GM19452 (cell line): ENCODE measurements around the gene GLMN.

Experiments
- ATAC-seq: cut with Tn5 transposase; IDR thresholded peaks from one replicate; pipeline ENCODE4 v1.9.1; 2021; ENCODE audit not compliant: unreplicated experiment

GLMN gene, protein sequence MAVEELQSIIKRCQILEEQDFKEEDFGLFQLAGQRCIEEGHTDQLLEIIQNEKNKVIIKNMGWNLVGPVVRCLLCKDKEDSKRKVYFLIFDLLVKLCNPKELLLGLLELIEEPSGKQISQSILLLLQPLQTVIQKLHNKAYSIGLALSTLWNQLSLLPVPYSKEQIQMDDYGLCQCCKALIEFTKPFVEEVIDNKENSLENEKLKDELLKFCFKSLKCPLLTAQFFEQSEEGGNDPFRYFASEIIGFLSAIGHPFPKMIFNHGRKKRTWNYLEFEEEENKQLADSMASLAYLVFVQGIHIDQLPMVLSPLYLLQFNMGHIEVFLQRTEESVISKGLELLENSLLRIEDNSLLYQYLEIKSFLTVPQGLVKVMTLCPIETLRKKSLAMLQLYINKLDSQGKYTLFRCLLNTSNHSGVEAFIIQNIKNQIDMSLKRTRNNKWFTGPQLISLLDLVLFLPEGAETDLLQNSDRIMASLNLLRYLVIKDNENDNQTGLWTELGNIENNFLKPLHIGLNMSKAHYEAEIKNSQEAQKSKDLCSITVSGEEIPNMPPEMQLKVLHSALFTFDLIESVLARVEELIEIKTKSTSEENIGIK

DNA sequence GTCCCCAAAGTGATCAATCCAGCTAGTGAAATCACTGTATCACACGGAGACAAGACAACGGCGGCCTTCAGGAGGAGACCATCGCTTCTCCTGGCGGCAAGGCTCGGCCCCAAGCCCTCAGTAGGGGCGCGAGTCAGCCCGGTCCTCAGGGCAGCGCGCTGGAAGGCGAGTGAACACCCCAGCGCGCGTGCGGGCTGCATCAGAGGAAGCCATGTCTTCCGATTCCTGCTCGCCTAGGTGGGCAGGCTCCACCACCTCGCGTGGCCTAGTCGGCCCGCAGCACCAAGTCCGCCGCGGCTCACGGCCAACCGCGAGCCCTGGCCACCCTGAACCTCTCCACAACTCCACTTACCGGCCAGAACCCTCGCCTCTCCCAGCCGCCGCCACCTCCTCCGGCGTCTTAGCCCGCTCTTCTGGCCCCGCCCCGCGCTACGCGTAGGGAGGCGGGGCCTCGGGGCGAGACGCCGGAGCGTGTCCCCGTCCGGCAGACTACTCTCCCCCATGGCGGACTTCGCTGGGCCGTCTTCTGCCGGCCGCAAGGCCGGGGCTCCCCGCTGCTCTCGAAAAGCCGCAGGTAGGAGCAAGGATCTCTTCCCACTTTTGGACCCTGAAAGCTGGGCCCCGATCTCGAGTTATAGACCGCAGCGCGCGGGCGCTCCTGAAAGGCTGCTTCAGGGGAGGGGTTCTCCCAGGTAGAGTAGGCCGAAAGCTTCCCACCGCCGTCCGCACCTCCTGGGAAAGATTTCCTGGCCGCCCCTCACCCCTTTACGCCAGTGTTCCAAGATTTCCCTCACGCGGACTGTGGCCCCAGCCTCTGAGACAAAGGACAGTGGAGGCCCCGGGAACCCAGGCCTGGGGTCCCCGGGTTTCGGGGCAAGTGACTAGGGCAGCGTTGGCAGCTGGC lies at the start of gene GLMN, which contains the start of gene RPAP2:
Gene GLMN, minus strand, starts transcription at position 415 of the 904 bp plus-strand sequence. CDS start 988 bp downstream, outside the sequence.
Gene RPAP2, plus strand, starts transcription at position 487 of the 904 bp plus-strand sequence. Its CDS starts 15 bp downstream, at position 502.
- ATAC-seq, result peak; percentile 99

DNA sequence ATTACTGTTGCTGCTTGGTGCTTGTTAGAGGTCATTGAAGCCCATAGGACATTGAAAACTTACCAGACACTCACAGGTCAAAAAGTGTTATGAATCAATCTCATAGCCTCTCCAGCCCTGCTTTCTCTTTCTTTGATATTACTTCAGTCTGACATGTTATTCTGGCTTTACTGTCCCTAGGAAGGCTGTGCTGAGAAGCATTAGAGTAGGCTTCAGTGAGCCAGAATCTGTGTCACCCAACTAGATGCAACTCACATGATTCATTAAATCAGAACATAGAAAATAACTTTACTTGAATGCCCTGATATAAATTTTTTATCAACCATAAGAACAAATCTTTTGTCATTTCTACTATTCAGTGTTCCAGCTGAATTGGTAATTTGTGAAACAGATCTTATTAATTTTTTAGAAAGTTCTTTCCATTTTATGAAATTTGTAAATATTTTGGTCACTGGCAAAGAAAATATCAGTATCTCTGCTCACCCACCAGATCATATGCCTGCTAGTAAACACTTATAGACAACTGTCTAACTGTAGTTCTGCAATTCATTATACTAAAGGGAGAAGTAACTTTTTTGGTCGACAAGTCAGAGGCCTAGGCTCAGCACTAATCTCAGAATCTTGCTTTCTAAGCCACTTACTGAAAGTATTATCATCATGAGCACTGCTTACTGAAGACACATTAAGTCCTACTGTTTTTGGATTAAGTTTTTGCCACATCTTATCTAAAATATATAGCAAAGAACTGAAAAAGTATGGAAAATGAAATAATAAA lies 48.3 kb upstream of the GLMN start:
- no peak for ATAC-seq

DNA sequence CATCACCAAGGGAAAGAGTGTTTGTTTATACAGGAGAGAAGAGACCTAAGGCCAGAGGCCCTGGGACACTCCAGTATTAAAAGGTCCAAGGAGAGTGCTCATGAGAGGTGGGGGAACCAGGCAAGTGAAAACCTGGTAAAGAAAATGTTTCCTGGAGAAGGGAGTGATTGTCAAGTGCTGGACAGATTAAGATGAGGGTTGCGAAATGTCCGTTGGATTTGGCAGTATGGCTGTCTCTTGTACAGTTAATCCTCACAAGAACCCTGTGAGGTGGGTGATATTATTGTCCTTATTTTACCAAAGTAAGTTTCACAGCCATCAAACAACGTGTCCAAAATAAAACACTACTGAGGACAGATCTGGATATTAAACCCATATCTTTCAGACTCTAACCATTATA lies 44.3 kb upstream of the GLMN start:
- ATAC-seq, result no peak

DNA sequence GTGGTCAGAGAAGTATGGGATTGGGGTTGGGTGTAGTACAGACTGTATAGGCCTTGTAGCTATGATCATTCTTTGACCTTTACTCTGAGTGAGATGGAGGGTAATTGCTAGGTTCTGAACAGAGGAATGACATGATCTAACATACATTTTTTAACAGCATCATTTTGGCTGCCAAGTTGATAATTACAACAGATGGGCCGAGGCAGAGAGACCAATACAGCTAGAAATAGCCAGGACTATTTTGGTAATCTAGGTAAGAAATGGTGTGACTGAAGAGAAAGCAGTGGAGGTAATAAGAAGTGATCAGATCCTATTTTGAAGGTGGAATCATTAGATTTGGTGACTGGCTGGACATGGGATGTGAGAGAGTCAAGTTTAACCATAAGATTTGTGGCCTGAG lies 43.6 kb upstream of the GLMN start:
- ATAC-seq, result no peak

DNA sequence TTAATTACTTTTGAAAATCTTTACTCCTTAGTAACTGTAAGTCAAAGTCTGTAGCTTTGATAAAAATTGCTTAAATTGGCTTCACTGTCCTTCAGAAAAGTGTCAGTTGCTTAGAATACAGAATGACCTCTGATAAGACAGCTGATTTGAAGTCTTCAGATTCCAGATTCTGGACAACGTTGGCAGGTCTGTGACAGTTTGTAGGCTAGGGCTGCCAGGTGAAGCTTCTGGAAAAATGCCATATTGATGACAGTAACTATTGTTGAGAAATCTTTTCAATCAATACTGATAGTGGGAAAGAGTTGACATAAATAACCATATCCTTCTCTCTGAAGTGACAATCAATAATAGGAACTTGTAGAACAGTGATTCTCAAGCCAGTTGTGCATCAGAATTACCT lies 41.4 kb upstream of the GLMN start:
- ATAC-seq, result no peak

DNA sequence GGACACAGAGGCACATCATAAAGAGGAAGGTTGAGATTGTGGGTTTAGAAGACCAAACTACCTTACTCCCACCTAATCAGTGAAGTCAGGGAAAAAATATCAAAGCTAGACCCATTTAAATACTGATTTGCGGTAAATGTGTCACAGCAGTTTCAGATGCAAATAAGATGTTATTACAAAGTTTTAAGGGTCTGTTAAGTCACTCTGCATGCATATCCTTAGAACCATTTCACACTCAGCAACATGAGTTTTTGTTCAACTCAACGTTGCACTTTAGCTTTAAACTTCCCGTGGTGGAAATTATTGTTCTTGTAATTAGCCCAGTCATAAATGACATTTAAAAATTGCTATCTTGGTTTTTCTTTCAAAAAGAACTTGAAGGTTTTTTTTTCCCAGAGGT lies 34.9 kb upstream of the GLMN start:
- ATAC-seq, result no peak

DNA sequence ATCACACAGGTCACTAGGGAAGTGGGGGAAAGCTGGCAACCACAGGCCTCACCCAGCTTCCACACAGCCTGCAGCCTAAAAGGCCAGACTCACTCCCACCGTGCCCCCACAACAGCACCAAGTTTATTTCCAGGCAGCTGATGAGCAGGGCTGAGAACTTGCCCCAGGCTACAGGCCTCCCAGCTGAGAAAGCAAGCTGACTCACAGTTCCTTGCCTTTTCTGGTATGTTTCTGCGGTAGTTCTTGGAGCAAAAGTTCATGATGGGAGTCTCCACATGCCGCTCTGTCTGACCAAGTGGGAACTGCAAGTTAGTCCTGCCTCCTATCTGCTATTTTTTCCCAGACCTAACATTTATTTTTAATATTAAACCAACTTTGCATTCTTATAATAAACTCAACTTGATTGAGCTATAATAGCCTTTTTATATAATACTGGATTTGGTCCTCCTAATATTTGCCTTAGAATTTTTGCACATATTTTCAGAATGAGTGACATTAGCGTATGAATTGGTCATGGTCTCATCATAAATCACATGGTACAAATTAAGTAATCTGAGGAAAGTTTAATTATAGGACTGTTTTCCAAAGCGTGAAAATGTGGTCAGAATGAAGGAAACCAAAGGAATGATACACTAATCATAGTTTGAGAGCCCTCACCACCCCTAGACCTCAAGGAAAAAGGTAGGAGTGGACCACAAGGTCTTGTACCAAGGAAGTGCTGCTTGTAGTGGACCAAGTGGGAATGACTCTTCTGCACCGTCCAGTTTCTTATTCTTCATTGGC lies 30.8 kb upstream of the GLMN start:
- ATAC-seq, result no peak

DNA sequence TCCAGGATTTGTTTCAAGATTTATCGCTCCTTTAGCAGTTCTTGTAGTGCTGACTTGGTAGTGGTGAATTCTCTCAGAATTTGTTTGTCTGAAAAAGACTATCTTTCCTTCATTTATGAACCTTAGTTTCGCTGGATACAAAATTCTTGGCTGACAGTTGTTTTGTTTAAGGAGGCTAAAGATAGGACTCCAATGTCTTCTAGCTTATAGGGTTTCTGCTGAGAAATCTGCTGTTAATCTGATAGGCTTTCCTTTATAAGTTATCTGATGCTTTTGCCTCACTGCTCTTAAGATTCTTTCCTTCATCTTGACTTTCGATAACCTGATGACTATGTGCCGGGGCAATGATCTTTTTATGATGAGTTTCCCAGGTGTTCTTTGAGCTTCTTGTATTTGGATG lies 29.0 kb upstream of the GLMN start:
- no peak for ATAC-seq

DNA sequence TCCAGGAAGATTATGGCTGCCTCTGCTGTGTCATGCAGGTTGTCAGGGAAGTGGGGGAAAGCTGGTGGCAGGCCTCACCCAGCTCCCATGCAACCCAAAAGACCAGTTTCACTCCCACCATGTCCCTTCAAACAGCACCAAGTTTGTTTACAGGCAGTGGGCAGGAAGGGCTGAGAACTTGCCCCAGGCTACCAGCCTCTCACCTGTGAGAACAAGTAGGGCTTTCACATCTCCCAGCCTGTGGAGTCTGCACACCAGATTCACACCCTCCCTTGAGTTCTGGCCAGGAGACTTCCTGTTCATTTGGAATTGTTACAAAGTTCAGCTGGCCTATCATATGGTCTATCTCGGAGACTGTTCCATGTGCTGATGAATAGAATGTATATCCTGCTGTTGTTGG lies 27.9 kb upstream of the GLMN start:
- no peak for ATAC-seq

DNA sequence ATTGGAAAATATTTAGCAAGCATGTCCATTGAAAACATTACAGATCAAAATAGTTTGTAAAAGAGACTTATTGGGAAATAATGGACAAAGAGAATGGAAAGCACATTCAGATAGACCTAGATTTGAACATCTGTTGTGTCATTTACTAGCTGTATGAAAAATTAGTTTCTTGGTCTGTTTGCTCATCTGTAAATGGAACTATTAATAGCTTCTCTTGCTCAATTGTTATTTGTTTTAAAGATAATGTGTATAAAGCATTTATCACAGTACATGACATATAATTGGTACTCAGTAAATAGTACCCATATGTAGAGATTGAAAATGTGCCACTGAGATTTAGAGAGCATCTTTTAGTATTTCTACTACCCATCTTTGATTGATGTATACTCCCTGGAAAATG lies 26.0 kb upstream of the GLMN start:
- ATAC-seq, result no peak

DNA sequence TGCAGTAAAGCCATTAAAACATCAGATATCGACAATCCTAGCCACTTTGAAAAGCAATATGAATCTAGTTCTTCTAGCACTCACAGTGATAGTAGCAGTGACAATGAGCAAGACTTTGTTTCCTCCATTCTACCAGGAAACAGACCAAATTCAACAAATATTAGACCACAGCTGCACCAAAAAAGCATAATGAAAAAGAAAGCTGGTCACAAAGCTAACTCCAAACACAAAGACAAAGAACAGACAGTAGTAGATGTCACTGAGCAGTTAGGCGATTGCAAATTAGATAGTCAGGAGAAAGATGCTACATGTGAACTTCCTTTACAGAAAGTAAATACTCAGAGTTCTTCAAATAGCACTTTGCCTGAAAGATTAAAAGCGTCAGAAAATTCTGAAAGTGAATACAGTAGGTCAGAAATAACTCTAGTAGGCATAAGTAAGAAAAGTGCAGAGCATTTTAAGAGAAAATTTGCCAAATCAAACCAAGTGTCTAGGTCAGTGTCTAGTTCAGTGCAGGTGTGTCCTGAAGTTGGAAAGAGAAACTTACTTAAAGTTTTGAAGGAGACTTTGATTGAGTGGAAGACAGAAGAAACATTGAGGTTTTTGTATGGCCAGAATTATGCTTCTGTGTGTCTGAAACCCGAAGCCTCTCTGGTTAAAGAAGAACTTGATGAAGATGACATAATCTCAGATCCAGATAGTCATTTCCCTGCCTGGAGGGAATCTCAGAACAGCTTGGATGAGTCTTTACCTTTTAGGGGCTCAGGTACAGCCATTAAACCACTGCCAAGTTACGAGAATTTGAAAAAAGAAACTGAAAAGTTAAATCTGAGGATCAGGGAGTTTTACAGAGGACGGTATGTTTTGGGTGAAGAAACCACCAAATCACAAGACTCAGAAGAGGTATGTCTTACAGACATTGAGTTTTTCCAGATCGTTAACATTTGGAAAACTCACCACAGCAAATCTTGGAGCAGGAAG lies 25.0 kb upstream of the GLMN start:
- ATAC-seq, result no peak

DNA sequence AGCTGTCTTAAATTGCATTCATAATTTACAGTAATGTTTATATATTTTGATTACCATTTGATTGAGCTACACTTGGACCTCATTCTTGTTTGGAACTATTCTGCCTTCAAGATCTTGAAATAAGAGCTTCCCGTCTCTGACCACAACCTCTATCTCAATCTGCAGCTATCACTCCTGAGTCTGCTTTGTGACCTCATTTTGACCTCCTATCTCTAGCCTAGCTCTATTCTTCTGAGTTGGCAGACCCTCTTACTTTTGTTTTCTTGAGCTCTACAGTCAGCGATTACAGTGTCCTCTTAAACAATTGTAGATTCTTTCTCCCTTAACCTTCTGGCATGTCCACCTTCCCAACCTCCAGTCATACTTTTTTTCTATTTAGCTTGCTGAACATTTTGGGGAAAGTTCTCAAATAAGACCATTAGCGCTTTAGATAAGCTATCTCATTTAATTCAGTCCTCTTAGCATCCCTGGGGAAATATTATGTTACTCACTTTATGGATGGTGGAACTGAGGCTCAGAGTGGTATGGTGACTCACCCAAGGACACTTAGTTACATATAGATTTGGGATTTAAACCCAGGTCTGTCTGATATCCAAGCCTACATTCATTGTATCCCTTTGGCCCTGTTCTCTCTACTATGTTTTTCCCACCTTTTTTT lies 19.2 kb upstream of the GLMN start:
- ATAC-seq, result no peak

DNA sequence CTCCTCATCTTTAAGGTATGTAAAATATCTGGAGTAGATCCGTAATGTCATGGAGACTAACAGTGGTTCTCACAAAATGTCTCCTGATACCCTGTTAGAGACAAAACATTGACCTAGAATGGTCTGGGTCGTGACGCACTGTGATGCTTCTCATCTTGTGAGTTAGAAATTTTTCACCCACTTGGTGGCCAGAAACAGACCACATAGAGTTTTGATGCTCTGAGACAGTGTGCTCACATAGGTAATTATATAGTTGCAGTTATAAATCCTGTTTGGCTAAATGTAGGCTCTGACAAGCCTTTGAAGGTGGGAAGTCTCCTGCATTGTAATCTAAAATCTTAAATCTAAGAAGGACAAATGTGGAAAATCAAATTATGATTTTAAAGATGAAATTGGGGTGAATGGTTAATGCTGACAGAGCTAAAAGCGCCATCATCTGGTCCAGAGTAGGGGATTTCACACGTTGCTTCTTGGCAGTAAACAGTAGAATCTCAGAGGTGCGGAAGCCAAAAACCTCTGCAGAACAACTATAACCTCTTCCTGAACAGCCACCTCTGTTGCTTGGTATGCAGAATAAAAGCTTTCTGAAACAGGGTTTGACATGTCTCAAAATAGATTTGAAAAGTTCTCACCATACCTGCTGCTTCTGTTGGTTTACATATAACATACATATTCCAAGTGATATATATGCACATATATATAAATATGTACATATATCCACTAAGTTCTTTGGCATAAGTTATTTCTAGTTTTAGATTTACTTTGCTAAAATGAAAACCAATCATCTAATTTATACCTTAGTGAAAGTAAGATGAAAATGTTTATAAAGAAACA lies 17.2 kb upstream of the GLMN start:
- ATAC-seq, result no peak

DNA sequence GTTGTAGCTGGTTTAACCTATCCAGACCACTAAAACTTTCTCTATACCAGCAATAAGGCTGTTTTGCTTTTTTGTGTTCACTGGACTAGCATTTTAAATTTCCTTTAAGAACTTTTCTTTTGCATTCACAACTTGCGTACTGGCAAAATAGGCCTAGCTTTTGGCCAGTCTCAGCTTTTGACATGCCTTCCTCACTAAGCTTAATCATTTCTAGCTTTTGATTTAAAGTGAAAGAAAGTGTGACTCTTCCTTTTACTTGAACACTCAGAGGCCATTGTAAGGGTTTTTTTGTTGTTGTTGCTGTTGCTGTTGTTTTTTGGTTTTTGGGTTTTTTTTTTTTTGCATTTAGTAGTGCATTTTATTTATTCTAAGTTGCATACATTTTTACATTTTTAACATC lies 15.2 kb upstream of the GLMN start:
- ATAC-seq, result no peak

DNA sequence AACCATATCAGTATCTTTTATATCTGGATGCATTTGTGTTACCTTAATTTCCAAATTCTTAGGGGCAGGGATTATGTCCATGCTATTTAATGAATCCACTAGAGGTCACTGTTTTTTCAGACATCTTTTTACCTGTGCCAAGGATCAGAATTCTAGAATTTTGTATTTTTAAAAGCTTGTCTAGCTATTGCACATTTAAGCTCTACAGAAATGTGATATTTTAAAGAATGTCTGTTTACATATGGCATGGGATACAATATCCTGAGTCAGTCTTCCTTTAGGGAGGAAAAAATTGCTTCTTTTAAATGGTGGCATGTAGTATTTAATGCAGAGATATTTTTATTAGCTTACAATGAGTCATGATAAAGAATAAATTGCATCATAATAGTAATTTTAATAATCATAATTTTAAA lies 11.4 kb upstream of the GLMN start:
- peak; percentile 55 for ATAC-seq

DNA sequence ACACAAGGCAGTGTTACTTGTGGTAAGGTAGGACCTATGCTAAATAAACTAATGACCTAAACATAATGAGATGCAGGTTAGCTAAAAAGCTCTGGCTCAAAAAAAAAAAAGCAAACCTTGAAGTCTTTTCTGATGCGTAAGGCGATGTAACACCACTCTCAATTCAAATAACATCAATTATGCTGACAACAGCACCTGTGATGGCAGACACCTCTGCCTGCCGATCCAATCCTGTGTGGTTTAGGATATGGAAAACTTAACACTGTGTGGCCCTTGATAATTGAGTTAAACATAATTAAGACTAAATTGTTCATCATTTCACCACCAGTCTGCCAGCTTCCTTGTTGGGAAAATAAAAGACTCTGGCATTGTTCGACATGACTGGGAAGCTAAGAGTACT lies 9.2 kb upstream of the GLMN start:
- ATAC-seq, result no peak

DNA sequence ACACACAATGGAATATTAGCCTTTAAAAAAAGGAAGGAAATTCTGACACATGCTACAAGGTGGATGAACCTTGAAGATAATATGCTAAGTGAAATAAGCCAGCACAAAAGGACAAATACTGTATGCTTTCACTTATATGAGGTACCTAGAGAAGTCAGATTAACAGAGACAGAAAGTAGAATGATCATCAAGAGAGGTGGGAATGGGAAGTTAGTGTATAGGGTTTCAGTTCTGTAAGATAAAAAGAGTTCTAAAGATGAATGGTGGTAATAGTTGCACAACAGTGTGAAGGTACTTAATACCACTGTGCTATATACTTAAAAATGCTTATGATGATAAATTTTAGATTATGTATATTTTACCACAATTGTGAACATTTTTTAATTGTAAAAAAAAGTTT lies 7.2 kb upstream of the GLMN start:
- no peak for ATAC-seq
